Natural killer cell treated with Interleukin-12 subunit alpha and Interleukin-12 subunit beta and Interleukin-15 and Interleukin-18, amount 100 ng/mL, for 72 hours (primary cell): ENCODE data around the gene KIRREL3. TPM values are rescaled to one million over a fixed set of nuclear protein-coding genes. Genes with fewer than 3 reads are reported as not detected.

ENCODE experiments used
- ATAC-seq, 2 donors: fragments of 150-1000 bp; cut with Tn5 transposase in 1 of 2; sonication (Bioruptor Pico), chemical (Tn5 transposase) in 1 of 2; 2 replicates each; pipeline ENCODE4 v1.10.0; 2021
- DNase-seq: peaks from one replicate; pipeline ENCODE4 v3.0.0; 2022; ENCODE audit warnings: low spot score
- H3K27ac Mint-ChIP-seq, 2 donors: 1 replicate in 1 of 2; 2 replicates in 1 of 2; pipeline ENCODE4 v1.8.0; 2022; ENCODE audit warnings: mixed read lengths in 2 of 2, mild to moderate bottlenecking in 1 of 2, moderate library complexity in 1 of 2
- H3K27me3 Mint-ChIP-seq, 2 donors: 1 replicate in 1 of 2; 2 replicates in 1 of 2; pipeline ENCODE4 v1.8.0; 2022; ENCODE audit warnings: mixed read lengths in 2 of 2
- H3K36me3 Mint-ChIP-seq: one replicate; pipeline ENCODE4 v1.8.0; 2022; ENCODE audit warnings: mixed read lengths
- H3K4me1 Mint-ChIP-seq, 2 donors: 1 replicate in 1 of 2; 2 replicates in 1 of 2; pipeline ENCODE4 v1.8.0; 2022; ENCODE audit warnings: low read depth in 2 of 2, mixed read lengths in 2 of 2, mild to moderate bottlenecking in 1 of 2
- H3K4me3 Mint-ChIP-seq: one replicate; pipeline ENCODE4 v1.8.0; 2022; ENCODE audit warnings: mixed read lengths
- H3K9me3 Mint-ChIP-seq: 2 replicates; pipeline ENCODE4 v1.8.0; 2022; ENCODE audit warnings: mixed read lengths
- total RNA-seq, 2 donors: library from RNA; stranded (reverse); gene quantifications; one replicate each; pipeline ENCODE4 v1.2.3, GENCODE V29; 2022

Gene KIRREL3
- total RNA-seq, 2 donors from 2014 or later = not detected

- H3K36me3 Mint-ChIP-seq = no peaks in the 10 kb centered on the region
- no peak for DNase-seq
- H3K4me3 Mint-ChIP-seq = no peak overlapping the region
- H3K27ac Mint-ChIP-seq = no peak overlapping the region
- H3K27me3 Mint-ChIP-seq = peaks cover 7 to 16% of the 10 kb centered on the region in 2 donors
- no peaks in the 10 kb centered on the region for H3K9me3 Mint-ChIP-seq
- peak in 1 of 2 donors; percentile 14 for ATAC-seq
- H3K4me1 Mint-ChIP-seq = no peaks in the 10 kb centered on the region
Measured at GRCh38 chr11:126702987-126703386, 297.6 kb downstream of the KIRREL3 start.

DNA sequence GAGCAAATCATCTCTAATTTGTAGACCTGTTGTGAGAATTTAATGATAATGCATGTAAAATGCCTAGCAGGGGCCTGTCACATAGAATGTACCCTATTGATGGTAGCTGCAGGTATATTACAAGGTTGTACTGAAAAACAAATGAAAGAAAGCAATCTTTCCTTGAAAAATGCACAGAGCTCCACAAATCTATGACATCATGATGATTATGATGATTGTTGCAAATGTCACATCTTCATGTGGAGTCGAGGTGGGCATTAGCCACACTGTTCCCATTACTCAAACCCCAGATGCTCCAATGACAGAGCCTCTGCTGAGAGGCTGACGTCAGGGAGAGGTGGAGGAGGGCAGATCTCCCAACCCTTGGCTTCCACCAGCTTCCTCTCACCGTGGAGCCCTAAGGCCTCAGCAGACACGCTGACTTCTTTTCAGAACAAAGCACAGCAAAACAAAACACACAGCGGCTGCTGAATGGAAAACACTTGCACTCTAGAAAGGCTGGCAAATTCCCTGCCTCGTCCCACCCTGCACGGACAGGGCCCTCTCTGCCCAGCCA, 298.3 kb downstream of the KIRREL3 start:
- DNase-seq (no peak), ATAC-seq (no peak)
- Mint-ChIP-seq H3K4me3 (no peak overlapping the region), H3K9me3 (no peaks in the 10 kb centered on the region), H3K36me3 (no peaks in the 10 kb centered on the region), H3K4me1 (no peaks in the 10 kb centered on the region), H3K27me3 (peaks cover 5 to 15% of the 10 kb centered on the region in 2 donors), H3K27ac (no peak overlapping the region)

DNA sequence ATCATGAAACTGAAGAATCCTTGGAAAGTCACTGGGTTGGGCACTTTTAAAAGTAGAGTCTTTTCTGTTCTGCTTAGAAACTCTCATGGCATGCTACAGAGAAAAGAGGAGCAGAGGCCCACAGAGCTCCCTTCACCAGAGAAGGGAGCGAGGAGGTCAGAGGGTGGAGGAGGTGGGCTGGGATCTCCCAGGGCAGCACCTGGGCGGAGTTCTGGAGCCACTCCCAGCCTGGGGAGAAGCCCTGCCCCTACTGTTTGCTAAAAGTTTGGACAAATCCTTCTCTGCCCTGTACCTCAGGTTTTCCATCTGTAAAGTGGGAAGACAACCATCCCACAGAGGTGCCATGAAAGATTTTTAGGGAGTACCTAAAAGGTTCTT, 299.1 kb downstream of the KIRREL3 start:
- peaks cover 8 to 21% of the 10 kb centered on the region in 2 donors for H3K27me3 Mint-ChIP-seq
- DNase-seq (no peak), ATAC-seq (no peak)
- H3K4me1 Mint-ChIP-seq = no peaks in the 10 kb centered on the region
- no peaks in the 10 kb centered on the region for H3K9me3 Mint-ChIP-seq
- H3K27ac Mint-ChIP-seq = no peak overlapping the region
- H3K36me3 Mint-ChIP-seq = no peaks in the 10 kb centered on the region
- H3K4me3 Mint-ChIP-seq = no peak overlapping the region

- Mint-ChIP-seq H3K27ac (no peak overlapping the region), H3K4me1 (no peaks in the 10 kb centered on the region), H3K4me3 (no peak overlapping the region), H3K27me3 (peaks cover 8 to 27% of the 10 kb centered on the region in 2 donors), H3K9me3 (no peaks in the 10 kb centered on the region), H3K36me3 (no peaks in the 10 kb centered on the region)
- ATAC-seq (no peak), DNase-seq (no peak)
Measured at GRCh38 chr11:126700768-126701519, 299.6 kb downstream of the KIRREL3 start.

GRCh38 chr11:126698576-126698975, 302.0 kb downstream of the KIRREL3 start:
- Mint-ChIP-seq H3K36me3 (no peaks in the 10 kb centered on the region), H3K27me3 (peaks cover 8 to 27% of the 10 kb centered on the region in 2 donors), H3K9me3 (no peaks in the 10 kb centered on the region), H3K4me3 (no peak overlapping the region), H3K4me1 (no peaks in the 10 kb centered on the region), H3K27ac (no peak overlapping the region)
- no peak for ATAC-seq
- no peak for DNase-seq

DNA sequence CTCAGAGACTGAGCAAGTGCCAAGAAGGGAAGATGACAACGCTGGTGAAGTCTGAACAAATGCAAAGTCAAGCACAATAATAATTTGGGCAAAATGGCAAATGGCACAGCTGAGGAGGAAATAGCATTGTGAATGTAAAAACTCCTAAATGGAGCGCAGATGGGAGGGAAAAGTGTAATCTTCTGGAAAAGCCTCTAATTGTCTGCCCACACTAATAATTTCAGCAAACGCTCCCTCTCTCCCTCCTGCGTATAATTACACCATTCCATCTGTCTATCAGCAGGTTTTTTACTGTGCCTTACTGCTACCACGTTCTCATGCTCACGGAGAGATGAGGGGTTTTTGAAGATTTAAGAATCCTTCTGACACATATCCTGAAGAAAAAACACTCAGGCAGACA, 302.6 kb downstream of the KIRREL3 start:
- no peak overlapping the region for H3K4me3 Mint-ChIP-seq
- no peaks in the 10 kb centered on the region for H3K36me3 Mint-ChIP-seq
- H3K27me3 Mint-ChIP-seq = peaks cover 8 to 27% of the 10 kb centered on the region in 2 donors
- DNase-seq = no peak
- H3K4me1 Mint-ChIP-seq = no peaks in the 10 kb centered on the region
- H3K9me3 Mint-ChIP-seq = no peaks in the 10 kb centered on the region
- no peak overlapping the region for H3K27ac Mint-ChIP-seq
- ATAC-seq = no peak

GRCh38 chr11:126696982-126697381, 303.6 kb downstream of the KIRREL3 start:
- DNase-seq (no peak), ATAC-seq (no peak)
- H3K9me3 Mint-ChIP-seq = no peaks in the 10 kb centered on the region
- H3K4me1 Mint-ChIP-seq = no peaks in the 10 kb centered on the region
- H3K27me3 Mint-ChIP-seq = peaks cover 5 to 27% of the 10 kb centered on the region in 2 donors
- H3K27ac Mint-ChIP-seq = no peak overlapping the region
- H3K36me3 Mint-ChIP-seq = no peaks in the 10 kb centered on the region
- no peak overlapping the region for H3K4me3 Mint-ChIP-seq

DNA sequence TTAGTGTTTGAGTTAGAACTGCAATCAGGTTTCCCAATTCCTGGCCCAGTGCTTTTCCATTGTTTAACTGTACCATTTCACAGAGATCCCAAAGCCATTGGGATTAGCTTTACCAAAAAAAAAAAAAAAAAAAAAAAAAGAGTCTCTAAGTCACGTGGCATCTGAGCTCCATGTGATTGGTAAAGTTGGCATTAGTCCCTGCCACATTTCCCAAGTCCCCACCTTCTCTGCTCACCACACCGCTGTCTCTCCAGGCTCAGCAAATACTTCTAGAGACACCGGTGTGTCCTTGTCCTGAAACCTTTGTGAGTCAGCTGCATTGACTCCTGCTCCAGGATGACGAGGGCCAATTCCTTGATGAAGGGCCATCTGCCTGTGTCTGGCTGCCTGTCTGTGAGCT, 305.3 kb downstream of the KIRREL3 start:
- Mint-ChIP-seq H3K4me1 (no peaks in the 10 kb centered on the region), H3K27ac (no peak overlapping the region), H3K9me3 (no peaks in the 10 kb centered on the region), H3K4me3 (no peak overlapping the region), H3K36me3 (no peaks in the 10 kb centered on the region), H3K27me3 (peaks cover 11 to 40% of the 10 kb centered on the region in 2 donors)
- no peak for DNase-seq
- no peak for ATAC-seq

DNA sequence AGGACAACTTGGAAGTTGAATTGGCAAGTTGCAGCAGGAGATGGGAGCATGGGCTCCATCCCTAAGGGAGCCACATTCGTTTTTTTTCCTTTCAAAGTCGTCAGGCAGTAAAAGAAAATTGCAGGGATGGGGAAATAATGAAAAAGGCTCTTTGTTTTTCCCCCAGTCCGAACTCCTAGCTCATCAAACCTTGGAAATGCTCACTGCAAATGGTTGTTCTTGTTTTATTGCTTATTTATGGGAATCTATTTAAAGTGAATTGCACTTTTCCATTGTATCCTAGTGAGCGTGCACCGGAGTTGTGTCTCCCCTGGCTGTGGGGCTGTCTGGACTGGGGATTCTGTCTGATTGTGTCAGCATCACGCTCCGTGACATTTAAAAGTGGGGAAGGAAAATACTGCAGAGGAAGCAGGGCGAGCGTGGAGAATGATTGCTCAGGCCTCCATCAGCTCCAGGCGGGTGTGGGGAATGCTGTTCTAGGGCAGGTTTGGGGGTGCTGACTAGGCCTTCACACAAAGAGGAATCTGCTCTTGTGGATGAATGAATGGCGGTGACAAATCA, 306.4 kb downstream of the KIRREL3 start:
- ATAC-seq (no peak), DNase-seq (no peak)
- Mint-ChIP-seq H3K4me3 (no peak overlapping the region), H3K36me3 (no peaks in the 10 kb centered on the region), H3K4me1 (no peaks in the 10 kb centered on the region), H3K9me3 (no peaks in the 10 kb centered on the region), H3K27ac (no peak overlapping the region), H3K27me3 (peaks cover 15 to 40% of the 10 kb centered on the region in 2 donors)

GRCh38 chr11:126687477-126687876, 313.1 kb downstream of the KIRREL3 start:
- H3K4me1 Mint-ChIP-seq = no peaks in the 10 kb centered on the region
- no peak for DNase-seq
- no peaks in the 10 kb centered on the region for H3K9me3 Mint-ChIP-seq
- H3K36me3 Mint-ChIP-seq = no peaks in the 10 kb centered on the region
- H3K27ac Mint-ChIP-seq = no peak overlapping the region
- H3K4me3 Mint-ChIP-seq = no peak overlapping the region
- H3K27me3 Mint-ChIP-seq = peaks cover 24 to 27% of the 10 kb centered on the region in 2 donors
- ATAC-seq = no peak

- Mint-ChIP-seq H3K4me1 (no peaks in the 10 kb centered on the region), H3K27me3 (peaks cover 24 to 26% of the 10 kb centered on the region in 2 donors), H3K9me3 (no peaks in the 10 kb centered on the region), H3K4me3 (no peak overlapping the region), H3K36me3 (no peaks in the 10 kb centered on the region), H3K27ac (no peak overlapping the region)
- no peak for DNase-seq
- no peak for ATAC-seq
Measured at GRCh38 chr11:126686938-126687337, 313.6 kb downstream of the KIRREL3 start.

DNA sequence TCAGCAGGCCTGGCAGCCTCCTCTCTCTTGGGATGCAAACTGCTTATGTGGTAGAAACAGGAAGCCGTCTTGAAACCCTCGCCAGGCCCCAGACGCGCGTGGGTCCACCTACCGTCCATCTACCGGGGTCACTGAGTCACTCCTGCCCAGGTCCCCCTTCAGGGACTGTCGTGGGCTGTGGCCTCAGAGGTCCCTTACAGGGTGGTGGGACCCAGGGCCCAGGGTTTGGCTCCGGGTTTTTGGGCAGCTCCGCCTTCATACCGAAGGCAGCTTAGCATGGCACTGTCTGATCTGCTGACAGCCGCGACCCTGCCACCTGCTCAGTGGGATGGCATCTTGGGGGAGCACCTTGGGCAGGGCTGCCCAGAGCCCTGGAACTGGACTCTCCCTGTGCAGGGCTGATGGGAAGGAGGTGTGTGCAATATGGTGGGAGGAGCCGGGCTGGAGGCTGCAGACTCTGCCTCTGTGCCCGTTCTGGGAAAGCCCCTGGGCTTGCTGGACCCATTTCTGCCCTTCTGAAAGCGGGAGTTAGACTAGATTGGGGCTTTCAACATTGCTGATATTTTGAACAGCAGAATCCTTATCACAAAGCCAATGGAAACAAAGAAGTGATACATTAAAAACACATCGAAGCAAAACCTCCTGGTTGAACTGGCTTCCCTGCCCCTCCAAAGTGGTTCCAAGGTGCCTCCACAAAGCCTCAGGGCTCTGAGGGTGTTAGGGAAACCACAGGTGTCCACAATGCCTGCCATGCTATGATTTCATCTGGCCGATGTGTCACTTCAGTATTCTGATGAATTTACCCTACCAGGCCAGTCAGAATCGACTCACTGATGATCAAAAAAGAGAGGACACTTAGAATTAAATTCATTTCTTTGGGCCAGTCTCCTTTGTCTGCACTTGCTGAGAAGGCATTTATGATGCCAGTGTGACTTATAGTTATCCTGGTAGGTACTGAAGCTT, 316.5 kb downstream of the KIRREL3 start:
- peak in 1 of 2 donors; percentile 43 for ATAC-seq

GRCh38 chr11:126682590-126682989, 318.0 kb downstream of the KIRREL3 start:
- H3K36me3 Mint-ChIP-seq = no peaks in the 10 kb centered on the region
- no peaks in the 10 kb centered on the region for H3K9me3 Mint-ChIP-seq
- no peaks in the 10 kb centered on the region for H3K4me1 Mint-ChIP-seq
- H3K4me3 Mint-ChIP-seq = no peak overlapping the region
- peaks cover 7 to 22% of the 10 kb centered on the region in 2 donors for H3K27me3 Mint-ChIP-seq
- no peak overlapping the region for H3K27ac Mint-ChIP-seq
- DNase-seq = no peak
- ATAC-seq = no peak

More for the DNA sequence above, 316.5 kb downstream of the KIRREL3 start:
- H3K27ac Mint-ChIP-seq = no peak overlapping the region
- no peak for DNase-seq
- no peak overlapping the region for H3K4me3 Mint-ChIP-seq
- no peaks in the 10 kb centered on the region for H3K36me3 Mint-ChIP-seq
- H3K4me1 Mint-ChIP-seq = no peaks in the 10 kb centered on the region
- H3K9me3 Mint-ChIP-seq = no peaks in the 10 kb centered on the region
- peaks cover 13 to 22% of the 10 kb centered on the region in 2 donors for H3K27me3 Mint-ChIP-seq
